ENCODE results near the gene MPND.

The MPND gene

DNA sequence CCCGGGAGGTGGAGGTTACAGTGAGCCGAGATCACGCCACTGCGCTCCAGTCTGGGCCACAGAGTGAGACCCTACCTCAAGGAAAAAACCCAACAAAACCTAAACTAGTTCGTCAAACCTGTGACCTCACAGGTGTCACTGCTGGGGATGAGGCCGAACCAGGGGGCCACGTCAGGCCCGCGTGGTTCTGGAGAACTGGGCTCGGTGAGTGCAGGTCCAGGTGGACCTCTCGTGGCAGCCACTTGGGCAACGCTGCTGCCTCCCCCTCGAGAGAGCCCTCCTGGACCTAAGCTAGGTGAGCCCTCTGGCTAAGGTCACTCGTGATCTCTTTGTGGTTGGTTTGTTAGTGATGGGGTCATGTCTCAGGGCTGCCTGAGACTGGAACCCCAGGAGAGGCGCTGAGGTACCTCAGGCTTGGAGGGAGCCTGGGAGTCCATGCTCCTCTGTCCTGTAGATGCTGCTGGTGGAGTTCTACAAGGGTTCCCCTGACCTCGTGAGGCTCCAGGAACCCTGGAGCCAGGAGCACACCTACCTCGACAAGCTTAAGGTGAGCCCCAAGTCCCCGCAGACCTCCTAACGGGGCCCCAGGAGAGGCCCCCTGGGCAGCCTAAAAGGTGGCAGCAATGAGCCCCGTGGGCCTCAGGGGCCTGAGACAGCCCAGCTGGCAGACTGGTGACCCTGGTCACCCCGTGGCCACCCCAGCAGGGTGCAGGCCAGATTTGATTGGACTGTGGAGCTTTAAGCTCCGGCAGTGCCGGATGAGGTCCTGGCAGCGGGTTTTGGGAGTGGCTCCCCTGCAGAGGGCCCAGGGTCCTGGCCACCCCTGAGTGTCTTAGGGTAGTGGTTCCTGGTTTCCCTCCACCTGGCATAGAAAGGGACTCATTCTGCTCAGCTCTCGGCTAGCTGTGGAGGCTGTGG is 15.6 kb downstream of the MPND start:
- no peak for DNase-seq (ENCODE audit: low read depth)
- no peak overlapping the region for H3K4me3 ChIP-seq (ENCODE audit: low read depth, low read length)

DNA sequence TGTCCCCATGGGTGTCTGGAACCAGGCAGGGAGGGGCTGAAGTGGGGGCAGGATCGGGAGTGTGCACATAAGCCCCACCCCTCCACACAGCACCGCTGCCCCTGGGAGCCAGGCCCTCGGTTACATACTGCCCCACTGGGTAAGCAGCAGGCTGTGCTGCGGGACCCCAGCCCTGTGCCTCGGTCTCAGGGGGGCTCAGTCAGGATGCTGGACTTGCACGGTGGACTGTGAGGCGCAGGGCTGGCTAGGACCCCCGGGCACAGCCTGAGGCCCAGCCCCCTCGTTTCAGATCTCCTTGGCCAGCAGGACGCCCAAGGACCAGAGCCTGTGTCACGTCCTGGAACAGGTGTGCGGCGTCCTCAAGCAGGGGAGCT is 16.3 kb downstream of the MPND start:
- no peak for DNase-seq (ENCODE audit: low read depth)
- no peak overlapping the region for H3K4me3 ChIP-seq (ENCODE audit: low read depth, low read length)
- TF ChIP-seq, protein P1, sequence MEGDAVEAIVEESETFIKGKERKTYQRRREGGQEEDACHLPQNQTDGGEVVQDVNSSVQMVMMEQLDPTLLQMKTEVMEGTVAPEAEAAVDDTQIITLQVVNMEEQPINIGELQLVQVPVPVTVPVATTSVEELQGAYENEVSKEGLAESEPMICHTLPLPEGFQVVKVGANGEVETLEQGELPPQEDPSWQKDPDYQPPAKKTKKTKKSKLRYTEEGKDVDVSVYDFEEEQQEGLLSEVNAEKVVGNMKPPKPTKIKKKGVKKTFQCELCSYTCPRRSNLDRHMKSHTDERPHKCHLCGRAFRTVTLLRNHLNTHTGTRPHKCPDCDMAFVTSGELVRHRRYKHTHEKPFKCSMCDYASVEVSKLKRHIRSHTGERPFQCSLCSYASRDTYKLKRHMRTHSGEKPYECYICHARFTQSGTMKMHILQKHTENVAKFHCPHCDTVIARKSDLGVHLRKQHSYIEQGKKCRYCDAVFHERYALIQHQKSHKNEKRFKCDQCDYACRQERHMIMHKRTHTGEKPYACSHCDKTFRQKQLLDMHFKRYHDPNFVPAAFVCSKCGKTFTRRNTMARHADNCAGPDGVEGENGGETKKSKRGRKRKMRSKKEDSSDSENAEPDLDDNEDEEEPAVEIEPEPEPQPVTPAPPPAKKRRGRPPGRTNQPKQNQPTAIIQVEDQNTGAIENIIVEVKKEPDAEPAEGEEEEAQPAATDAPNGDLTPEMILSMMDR (conservative IDR thresholded peaks at IDR 0.05; ENCODE audit: low read depth, low read length): no peak

More for the DNA sequence above, 15.6 kb downstream of the MPND start:
- TF ChIP-seq, protein P1 (conservative IDR thresholded peaks at IDR 0.05; ENCODE audit: low read depth, low read length): no peak

DNA sequence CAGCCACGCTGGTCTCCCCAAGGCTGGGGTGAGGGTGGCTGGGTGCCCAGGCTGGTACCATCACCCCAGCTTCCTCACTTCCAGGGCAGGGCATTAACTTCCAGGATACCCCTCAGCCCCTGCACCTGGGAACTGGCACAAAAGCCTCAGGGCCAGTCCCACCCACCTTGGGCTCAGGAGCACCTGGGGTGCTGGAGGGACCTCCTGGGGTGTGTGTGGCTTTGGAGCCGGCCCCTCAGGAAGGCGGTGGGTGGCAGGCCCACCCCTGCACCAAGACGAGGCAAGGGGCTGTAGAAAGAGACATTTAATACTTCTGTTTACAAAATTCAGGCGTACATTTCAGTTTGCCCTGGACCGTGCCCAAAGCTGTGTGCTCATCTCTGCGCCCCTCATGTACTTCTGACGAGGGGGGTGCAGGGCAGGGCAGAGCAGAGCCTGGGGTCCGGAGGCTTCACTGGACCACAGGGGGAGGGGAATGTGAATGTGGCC is 16.8 kb downstream of the MPND start:
- TF ChIP-seq, protein P1 (conservative IDR thresholded peaks at IDR 0.05; ENCODE audit: low read depth, low read length): no peak
- no peak overlapping the region for H3K4me3 ChIP-seq (ENCODE audit: low read depth, low read length)

DNA sequence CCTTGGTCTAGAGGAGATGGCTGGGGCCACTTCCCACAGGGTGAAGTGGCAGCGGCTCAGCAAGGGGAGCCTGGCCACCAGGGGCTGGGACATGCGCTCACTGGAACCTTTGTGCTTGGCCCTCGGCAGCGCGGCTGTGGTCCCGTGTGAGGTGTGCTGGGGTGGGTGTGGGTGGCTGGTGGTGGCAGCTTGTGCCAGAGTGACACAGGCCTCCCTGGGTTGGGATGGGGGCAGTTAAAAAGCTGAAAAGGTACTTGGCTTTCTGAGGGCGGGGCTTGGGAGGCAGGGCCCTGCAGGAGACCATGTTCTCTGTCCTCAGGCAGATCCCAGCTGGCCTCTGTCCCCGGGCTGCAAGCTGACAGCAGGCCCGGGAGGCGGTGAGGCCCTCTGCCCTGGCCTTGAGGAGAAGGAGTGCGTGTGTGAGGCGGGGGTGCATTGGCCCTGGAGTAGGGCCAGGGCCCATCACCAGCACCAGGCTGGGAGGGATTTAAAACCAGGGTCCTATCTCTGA is 17.3 kb downstream of the MPND start:
- TF ChIP-seq, protein P1 (conservative IDR thresholded peaks at IDR 0.05; ENCODE audit: low read depth, low read length): no peak
- H3K4me3 ChIP-seq (ENCODE audit: low read depth, low read length): no peak overlapping the region
- peak; percentile 21 for DNase-seq (ENCODE audit: low read depth)

More for the DNA sequence above, 16.8 kb downstream of the MPND start:
- no peak for DNase-seq (ENCODE audit: low read depth)

DNA sequence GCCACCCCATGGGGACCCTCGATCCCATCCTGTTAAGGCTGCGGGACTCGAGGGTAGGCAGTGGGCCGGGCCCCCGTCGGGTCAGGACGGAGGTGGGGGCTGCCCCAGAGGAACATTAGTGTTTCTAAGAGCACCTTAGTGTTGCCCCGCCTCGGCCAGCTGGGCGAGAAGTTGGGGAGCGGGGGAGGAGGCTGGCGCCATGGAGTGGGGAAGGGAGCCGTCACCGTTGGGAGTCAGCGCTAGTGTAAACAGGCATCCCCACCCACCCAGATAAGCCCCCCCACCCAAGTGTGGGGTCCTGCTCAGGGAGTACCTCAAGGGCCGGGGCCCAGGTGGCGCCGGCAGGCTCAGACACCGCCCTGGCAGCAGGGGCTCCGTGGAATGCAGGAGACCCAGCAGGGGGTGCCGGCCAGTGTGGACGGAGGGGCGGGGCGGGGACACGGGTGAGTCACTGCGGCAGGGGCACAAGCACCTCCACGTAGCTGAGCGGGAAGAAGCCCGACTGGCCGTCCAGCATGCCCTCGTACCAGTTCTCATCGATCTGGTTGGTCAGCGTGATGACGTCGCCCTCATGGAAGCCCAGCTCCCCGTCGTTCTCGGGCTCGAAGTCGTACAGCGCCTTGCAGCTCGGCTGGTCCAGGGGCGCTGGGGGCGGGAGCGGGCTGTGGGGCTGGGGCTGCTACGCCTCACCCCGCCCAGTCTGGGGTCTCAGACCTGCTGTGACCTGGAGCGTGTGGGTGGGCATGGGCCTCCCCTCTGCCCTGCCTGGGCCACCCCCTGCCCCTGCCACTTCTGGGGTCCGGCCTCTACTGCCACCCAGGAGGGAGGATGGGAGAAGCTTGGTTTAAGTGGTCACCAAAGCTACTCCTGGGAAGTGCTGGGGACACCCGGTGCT is 18.0 kb downstream of the MPND start:
- TF ChIP-seq, protein P1 (conservative IDR thresholded peaks at IDR 0.05; ENCODE audit: low read depth, low read length): no peak
- H3K4me3 ChIP-seq (ENCODE audit: low read depth, low read length): no peak overlapping the region
- peak; percentile 36 for DNase-seq (ENCODE audit: low read depth)

DNA sequence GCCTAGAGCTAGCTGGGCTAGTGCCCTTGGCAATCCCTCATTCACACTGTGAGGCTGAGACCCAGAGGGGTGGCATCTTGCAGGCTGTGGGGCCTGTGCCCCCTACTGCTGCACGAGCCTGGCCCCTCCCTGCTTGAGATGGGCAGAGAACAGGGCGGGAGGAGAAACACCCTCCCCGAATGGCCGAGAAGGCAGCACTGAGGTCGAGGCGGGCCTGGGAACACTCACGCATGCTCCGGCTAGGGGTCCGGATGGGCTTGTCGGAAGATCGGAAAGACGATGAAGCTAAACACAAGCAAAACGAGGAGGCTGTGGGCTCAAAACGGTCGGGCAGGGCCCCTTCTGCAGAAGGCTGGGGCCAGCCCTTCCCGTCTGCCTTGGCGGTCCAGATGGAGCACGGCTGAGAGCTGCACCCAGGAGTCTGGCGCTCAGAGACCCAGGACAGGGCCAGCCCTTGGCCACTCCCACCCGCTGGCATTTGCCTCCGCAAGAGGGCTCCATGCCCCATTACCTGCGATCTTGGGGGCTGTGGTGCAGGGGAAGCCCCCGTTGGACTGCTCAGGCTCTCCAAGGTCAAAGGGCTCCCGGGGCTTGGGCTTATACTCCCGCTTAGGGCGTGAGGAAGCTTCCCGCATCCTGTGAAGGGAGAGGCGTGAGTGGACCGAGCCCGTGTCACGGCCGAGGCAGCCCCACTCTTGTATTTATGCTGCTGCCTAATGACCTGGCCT is 18.9 kb downstream of the MPND start:
- TF ChIP-seq, protein P1 (conservative IDR thresholded peaks at IDR 0.05; ENCODE audit: low read depth, low read length): no peak
- DNase-seq (ENCODE audit: low read depth): no peak
- H3K4me3 ChIP-seq (ENCODE audit: low read depth, low read length): no peak overlapping the region

Data from choroid plexus epithelial cell (primary cell).